Measurements from ENCODE around the gene TBCK. TPM values are rescaled to one million over a fixed set of nuclear protein-coding genes. Genes with fewer than 3 reads are reported as not detected.

The TBCK gene
- total RNA-seq, 1 experiment from 2014 or later, result 7.6 TPM

GRCh38 chr4:106049490-106049889 lies 266.5 kb downstream of the TBCK start:
- no peaks in the 10 kb centered on the region for H3K36me3 ChIP-seq (ENCODE audit: low read depth, low read length)
- DNase-seq, result no peak
- H3K4me1 ChIP-seq (ENCODE audit: insufficient read depth, low read length), result no peaks in the 10 kb centered on the region
- H3F3A ChIP-seq (ENCODE audit: low read length, unreplicated experiment), result no peaks in the 10 kb centered on the region
- H2AFZ ChIP-seq (ENCODE audit: low read length), result no peak overlapping the region
- no peak overlapping the region for H3K9ac ChIP-seq (ENCODE audit: low read length)
- H3K27ac ChIP-seq (ENCODE audit: low read length), result no peak overlapping the region
- H3K9me2 ChIP-seq (replicated peaks; ENCODE audit: low read length), result no peaks in the 10 kb centered on the region
- no peaks in the 10 kb centered on the region for H3K27me3 ChIP-seq (ENCODE audit: low read length)
- no peaks in the 10 kb centered on the region for H4K20me1 ChIP-seq (ENCODE audit: low read length)
- no peak overlapping the region for H3K4me2 ChIP-seq (ENCODE audit: low read length)
- no TSS peak for BruUV-seq (replicated peaks)
- no peak overlapping the region for H3K4me3 ChIP-seq (ENCODE audit: low read length)
- no peak for TF ChIP-seq EZH2phosphoT487 (IDR thresholded peaks at IDR 0.05; ENCODE audit: borderline replicate concordance, low read length)
- no peak for TF ChIP-seq EZH2 (IDR thresholded peaks at IDR 0.05; ENCODE audit: low read length, unreplicated experiment)
- no peak for TF ChIP-seq CTCF (conservative IDR thresholded peaks at IDR 0.05; ENCODE audit: low read depth, low read length)
- no peaks in the 10 kb centered on the region for H3K9me3 ChIP-seq (ENCODE audit: low read length)
- ChIA-PET POLR2A (ENCODE audit: unreplicated experiment) (no interaction called here), CTCF (no interaction called here)
- H3K79me2 ChIP-seq (ENCODE audit: low read length), result no peaks in the 10 kb centered on the region
- intact Hi-C loops (cut with micrococcal nuclease), result no loop called here
- ATAC-seq, result no peak

DNA sequence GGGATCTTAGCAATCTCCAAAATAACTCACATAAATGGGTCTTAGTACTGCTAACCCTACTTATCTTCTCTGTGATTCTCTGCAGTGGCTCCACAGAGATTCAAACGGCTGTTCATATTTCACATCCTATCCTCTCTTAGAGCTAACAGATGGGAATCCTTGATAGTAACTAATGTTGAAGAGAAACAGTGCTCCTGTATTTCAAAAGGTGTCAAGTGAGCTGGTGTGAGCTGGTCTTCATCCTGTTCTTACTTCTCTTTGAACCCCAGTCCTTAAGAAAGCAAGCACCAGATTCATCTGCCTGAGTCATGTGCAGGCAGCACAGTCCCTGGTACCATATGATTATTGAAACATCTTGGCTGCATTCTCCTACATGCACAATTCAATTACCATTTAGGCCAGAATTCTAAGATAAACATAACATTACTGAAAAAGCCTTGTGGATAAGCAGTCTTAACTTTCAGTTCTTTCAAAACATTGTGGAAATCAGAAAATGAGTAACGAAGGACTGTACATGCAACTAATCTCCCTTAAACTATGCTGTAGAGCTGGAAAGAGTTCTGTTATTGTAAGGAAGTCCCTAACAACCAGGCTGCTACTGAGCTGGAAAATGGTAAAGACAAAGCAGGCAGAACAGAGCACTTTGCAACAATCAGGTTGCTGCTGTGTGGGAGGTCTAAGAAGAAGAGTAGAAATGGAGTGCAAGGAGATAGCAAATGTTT lies 267.6 kb downstream of the TBCK start:
- Histone ChIP-seq H3K27ac (ENCODE audit: low read length) (no peak overlapping the region), H3K9me2 (replicated peaks; ENCODE audit: low read length) (no peaks in the 10 kb centered on the region), H2AFZ (ENCODE audit: low read length) (no peak overlapping the region), H4K20me1 (ENCODE audit: low read length) (no peaks in the 10 kb centered on the region), H3K27me3 (ENCODE audit: low read length) (no peaks in the 10 kb centered on the region), H3K36me3 (ENCODE audit: low read depth, low read length) (no peaks in the 10 kb centered on the region), H3K79me2 (ENCODE audit: low read length) (no peaks in the 10 kb centered on the region), H3K4me1 (ENCODE audit: insufficient read depth, low read length) (no peaks in the 10 kb centered on the region), H3K4me2 (ENCODE audit: low read length) (no peak overlapping the region), H3K9ac (ENCODE audit: low read length) (no peak overlapping the region), H3F3A (ENCODE audit: low read length, unreplicated experiment) (no peaks in the 10 kb centered on the region), H3K9me3 (ENCODE audit: low read length) (no peaks in the 10 kb centered on the region), H3K4me3 (ENCODE audit: low read length) (no peak overlapping the region)
- intact Hi-C loops (cut with micrococcal nuclease), result no loop called here
- no TSS peak for BruUV-seq (replicated peaks)
- CTCF ChIA-PET, result no interaction called here
- TF ChIP-seq CTCF (conservative IDR thresholded peaks at IDR 0.05; ENCODE audit: low read depth, low read length) (no peak), EZH2phosphoT487 (IDR thresholded peaks at IDR 0.05; ENCODE audit: borderline replicate concordance, low read length) (no peak), EZH2 (IDR thresholded peaks at IDR 0.05; ENCODE audit: low read length, unreplicated experiment) (no peak)
- ATAC-seq, result no peak
- no peak for DNase-seq
- POLR2A ChIA-PET (ENCODE audit: unreplicated experiment), result no interaction called here

DNA sequence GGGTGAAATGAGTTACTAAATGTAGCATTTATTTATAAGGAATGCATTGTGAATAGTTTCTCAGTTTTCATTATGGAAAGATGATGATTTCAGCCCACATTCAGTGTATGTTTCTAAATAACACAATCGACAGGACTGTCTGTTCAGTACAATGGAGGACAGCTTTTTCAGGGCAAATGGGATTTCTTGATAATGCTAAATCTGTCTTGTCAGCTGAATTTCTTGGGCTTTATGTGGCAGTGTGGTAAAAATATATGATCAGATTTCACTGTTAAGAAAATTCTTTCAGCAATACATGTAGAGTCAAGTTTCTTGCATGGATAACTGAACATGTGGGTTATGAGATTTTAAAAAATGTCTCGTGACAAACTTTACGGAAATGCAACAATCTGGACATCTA lies 269.9 kb downstream of the TBCK start:
- H3K4me3 ChIP-seq (ENCODE audit: low read length), result no peak overlapping the region
- DNase-seq, result no peak
- no peak overlapping the region for H2AFZ ChIP-seq (ENCODE audit: low read length)
- H3K9me3 ChIP-seq (ENCODE audit: low read length), result no peaks in the 10 kb centered on the region
- H3K27ac ChIP-seq (ENCODE audit: low read length), result no peak overlapping the region
- no peak overlapping the region for H3K4me2 ChIP-seq (ENCODE audit: low read length)
- CTCF ChIA-PET, result no interaction called here
- H3K79me2 ChIP-seq (ENCODE audit: low read length), result no peaks in the 10 kb centered on the region
- no peaks in the 10 kb centered on the region for H3K27me3 ChIP-seq (ENCODE audit: low read length)
- H3F3A ChIP-seq (ENCODE audit: low read length, unreplicated experiment), result no peaks in the 10 kb centered on the region
- H3K4me1 ChIP-seq (ENCODE audit: insufficient read depth, low read length), result no peaks in the 10 kb centered on the region
- intact Hi-C loops (cut with micrococcal nuclease), result no loop called here
- ATAC-seq, result no peak
- no peaks in the 10 kb centered on the region for H3K36me3 ChIP-seq (ENCODE audit: low read depth, low read length)
- no peak overlapping the region for H3K9ac ChIP-seq (ENCODE audit: low read length)
- no peaks in the 10 kb centered on the region for H4K20me1 ChIP-seq (ENCODE audit: low read length)
- POLR2A ChIA-PET (ENCODE audit: unreplicated experiment), result no interaction called here
- BruUV-seq (replicated peaks), result no TSS peak
- no peak for TF ChIP-seq EZH2phosphoT487 (IDR thresholded peaks at IDR 0.05; ENCODE audit: borderline replicate concordance, low read length)
- no peak for TF ChIP-seq EZH2 (IDR thresholded peaks at IDR 0.05; ENCODE audit: low read length, unreplicated experiment)
- no peak for TF ChIP-seq CTCF (conservative IDR thresholded peaks at IDR 0.05; ENCODE audit: low read depth, low read length)
- H3K9me2 ChIP-seq (replicated peaks; ENCODE audit: low read length), result no peaks in the 10 kb centered on the region

All from PC-3 (cell line).